Fibroblast of the aortic adventitia (primary cell): ENCODE data around the gene GABRA5. TPM values are rescaled to one million over a fixed set of nuclear protein-coding genes. Genes with fewer than 3 reads are reported as not detected.

Experiments used
- DNase-seq: peaks from one replicate; pipeline ENCODE4 v3.0.0-alpha.2; 2010; ENCODE audit warnings: low read depth
- H3K4me3 ChIP-seq: 2 replicates; pipeline ENCODE4 v1.5.1; 2011; ENCODE audit warnings: low read depth, mild to moderate bottlenecking, control low read depth, low read length, moderate library complexity
- total RNA-seq: library from RNA; depleted of rRNA; stranded (reverse); fragments of >200 nt; gene quantifications from 2 replicates; pipeline ENCODE4 v1.2.3, GENCODE V29; 2012; ENCODE audit warnings: low replicate concordance
- TF ChIP-seq, protein P1 (sequence below): IDR thresholded peaks from 2 replicates; pipeline ENCODE4 v1.5.1; 2011; ENCODE audit warnings: mild to moderate bottlenecking, low read length, control low read depth, inconsistent platforms; ENCODE audit not compliant: insufficient read depth

Gene GABRA5
- total RNA-seq, 1 donor, result not detected

DNA sequence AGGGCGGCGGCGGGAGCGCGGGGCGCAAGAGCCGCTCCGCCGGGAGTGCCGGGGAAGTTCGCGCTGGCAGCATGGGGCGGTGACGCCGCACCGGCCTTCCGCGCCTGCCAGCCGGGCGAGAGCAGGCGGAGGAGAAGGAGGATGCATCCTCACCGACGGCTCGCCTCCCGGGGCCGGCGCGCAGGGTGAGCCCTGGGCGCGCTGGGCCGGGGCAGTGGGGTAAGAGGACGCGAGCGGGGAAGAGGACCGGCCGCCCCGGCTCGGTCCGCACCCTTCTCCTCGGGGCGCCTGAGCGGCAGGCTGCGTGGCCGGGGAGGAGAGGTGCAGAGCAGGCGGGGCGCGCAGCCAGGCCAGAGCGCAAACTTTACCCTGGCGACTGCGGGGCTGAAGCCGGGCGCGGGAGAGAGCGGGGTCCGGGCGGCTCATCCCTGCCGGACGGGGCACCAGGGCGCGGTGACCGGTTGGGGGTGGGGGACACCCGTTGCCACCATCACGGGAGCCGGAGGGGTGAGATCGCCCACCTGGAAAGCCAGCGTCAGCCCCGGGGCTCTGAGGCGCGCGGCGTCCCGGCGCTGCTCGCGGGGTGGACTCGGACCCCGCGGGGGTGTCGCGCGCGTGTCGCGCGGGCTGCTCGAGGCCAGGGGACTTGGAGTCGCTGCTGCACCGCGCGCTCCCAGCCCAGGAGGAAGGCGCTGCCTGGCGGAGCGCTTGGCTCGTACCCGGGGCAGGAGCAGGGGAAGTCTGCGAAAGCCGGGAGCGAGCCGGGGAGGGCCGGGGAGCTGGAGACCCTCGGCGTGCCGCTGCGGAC, 542 bp downstream of the GABRA5 start:
- no peak for DNase-seq
- H3K4me3 ChIP-seq, result no peak overlapping the region
- TF ChIP-seq, protein P1, sequence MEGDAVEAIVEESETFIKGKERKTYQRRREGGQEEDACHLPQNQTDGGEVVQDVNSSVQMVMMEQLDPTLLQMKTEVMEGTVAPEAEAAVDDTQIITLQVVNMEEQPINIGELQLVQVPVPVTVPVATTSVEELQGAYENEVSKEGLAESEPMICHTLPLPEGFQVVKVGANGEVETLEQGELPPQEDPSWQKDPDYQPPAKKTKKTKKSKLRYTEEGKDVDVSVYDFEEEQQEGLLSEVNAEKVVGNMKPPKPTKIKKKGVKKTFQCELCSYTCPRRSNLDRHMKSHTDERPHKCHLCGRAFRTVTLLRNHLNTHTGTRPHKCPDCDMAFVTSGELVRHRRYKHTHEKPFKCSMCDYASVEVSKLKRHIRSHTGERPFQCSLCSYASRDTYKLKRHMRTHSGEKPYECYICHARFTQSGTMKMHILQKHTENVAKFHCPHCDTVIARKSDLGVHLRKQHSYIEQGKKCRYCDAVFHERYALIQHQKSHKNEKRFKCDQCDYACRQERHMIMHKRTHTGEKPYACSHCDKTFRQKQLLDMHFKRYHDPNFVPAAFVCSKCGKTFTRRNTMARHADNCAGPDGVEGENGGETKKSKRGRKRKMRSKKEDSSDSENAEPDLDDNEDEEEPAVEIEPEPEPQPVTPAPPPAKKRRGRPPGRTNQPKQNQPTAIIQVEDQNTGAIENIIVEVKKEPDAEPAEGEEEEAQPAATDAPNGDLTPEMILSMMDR, result no peak

DNA sequence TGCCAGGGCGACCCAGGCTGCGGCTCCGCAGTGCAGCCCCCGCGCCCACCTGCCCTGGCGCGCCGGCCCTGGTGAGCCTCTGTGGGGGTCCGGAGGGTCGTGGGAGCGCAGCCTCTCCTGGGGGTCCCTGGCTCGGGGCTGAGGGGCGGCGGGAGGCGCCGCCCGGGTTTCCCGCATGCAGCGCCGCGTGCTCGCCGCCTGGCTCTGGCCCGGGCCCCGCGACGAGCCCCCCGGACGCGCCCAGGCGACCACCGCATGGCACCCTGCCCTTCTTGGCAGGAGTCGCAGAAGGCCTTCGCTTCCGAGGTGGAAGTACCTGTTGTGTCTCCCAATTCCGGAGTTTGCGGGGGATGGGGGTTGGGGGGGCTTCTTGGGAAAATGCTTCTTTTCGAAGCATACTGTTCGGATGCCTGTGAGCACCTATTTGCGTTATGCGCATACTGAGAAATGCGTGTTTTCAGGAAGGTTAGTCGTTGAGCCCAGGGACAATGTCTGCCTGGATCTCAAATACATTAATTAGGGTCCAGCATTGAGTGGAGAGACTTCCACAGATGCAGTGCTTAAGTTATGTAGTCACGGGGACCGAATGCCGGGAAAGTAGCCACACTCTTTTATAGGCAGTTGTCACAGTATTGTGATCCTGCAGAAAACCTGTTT, 1.3 kb downstream of the GABRA5 start:
- TF ChIP-seq, protein P1, result no peak
- no peak for DNase-seq
- no peak overlapping the region for H3K4me3 ChIP-seq

GRCh38 chr15:26869628-26870027, 2.8 kb downstream of the GABRA5 start:
- TF ChIP-seq, protein P1, result no peak
- DNase-seq, result no peak
- no peak overlapping the region for H3K4me3 ChIP-seq

- no peak for DNase-seq
- H3K4me3 ChIP-seq, result no peak overlapping the region
- TF ChIP-seq, protein P1, result no peak
Observed at GRCh38 chr15:26870346-26870745, 3.5 kb downstream of the GABRA5 start.

DNA sequence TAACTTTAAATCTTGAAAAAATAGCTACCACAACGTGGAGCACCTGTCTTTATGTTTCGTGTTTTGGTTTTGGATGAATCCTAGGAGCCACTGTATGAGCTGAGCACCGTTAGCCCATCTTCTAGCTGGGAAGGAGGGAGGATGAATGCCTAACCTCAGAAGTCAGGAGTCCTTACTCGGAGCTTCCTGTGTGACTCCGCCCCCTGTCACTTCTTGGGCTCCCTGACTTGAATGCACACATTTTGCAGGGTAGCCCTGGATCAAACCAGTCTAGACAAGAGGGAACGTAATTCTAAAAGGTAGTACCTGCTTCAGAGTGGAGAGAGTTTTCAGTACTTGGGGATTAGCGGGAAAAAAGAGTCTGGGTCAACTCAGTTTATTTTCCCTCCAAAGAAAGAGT, 5.3 kb downstream of the GABRA5 start:
- H3K4me3 ChIP-seq, result no peak overlapping the region
- TF ChIP-seq, protein P1, result no peak
- no peak for DNase-seq

- H3K4me3 ChIP-seq, result no peak overlapping the region
- peak; percentile 22 for DNase-seq
- TF ChIP-seq, protein P1, result no peak
Observed at GRCh38 chr15:26873846-26874245, 7.0 kb downstream of the GABRA5 start.
